ENCODE results near the gene PCDHGA8.
"Not testable (repeated sequence)": the region's sequence is repeated elsewhere in the genome, so short reads cannot be mapped to it uniquely, and the experiment has no call there.

The PCDHGA8 gene

DNA sequence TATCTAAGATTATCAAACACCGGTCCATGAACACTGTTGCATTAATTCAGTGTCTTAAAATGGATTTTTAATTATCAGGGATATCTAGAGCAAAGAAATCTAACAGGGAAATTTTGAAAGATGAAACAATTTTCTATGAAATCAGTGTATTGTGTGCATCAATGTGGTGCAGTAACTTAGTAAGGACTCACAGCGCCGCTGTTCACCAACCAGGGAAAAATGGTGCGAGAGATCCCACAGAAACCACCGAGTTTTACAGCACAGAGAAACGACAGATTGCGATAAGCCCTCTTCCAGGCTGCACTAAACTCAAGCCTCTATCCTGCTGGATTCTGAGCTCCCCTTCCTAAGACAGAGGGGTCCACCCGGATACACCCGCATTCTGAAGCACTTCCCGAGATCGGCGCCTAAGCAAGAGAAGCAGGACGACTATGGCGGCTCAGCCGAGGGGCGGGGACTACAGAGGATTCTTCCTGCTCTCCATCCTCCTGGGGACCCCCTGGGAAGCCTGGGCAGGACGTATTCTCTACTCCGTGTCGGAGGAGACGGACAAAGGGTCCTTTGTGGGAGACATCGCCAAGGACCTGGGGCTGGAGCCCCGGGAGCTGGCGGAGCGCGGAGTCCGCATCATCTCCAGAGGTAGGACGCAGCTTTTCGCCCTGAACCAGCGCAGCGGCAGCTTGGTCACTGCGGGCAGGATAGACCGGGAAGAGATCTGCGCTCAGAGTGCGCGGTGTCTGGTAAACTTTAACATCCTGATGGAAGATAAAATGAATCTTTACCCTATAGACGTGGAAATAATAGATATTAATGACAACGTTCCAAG is 9.8 kb upstream of the PCDHGA8 start, which contains the start of gene PCDHGA7:
TSS of gene PCDHGA7 (plus strand) at position 274 of the 826 bp plus-strand sequence. CDS start at position 432, 158 bp downstream.
- H3K27ac Mint-ChIP-seq, result no peak within 1 kb of the TSS
- H3K9me3 Mint-ChIP-seq, result peaks cover 14% of the 10 kb centered on the region
- no peaks in the 10 kb centered on the region for H3K36me3 Mint-ChIP-seq
- no peak for DNase-seq
- CTCF ChIA-PET, result interaction anchor here (1.1 kb wide), 1 partner anchor 38 kb away, joined by 3 read pairs; the partner anchor contains the start of gene PCDHGA11
- no peaks in the 10 kb centered on the region for H3K4me1 Mint-ChIP-seq
- H3K27me3 Mint-ChIP-seq, result peaks cover 43% of the 10 kb centered on the region
- H3K4me3 Mint-ChIP-seq, result peak within 1 kb of the TSS; percentile 54

DNA sequence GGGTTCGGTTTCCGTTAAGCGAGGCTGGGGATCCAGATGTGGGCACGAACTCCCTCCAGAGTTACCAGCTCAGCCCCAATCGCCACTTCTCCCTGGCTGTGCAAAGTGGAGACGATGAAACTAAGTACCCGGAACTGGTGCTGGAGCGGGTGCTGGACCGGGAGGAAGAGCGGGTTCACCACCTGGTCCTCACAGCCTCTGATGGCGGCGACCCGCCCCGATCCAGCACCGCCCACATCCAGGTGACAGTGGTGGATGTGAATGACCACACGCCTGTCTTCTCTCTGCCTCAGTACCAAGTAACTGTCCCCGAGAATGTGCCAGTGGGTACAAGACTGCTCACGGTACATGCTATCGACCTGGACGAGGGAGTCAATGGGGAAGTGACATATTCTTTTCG is 9.1 kb upstream of the PCDHGA8 start:
- Mint-ChIP-seq H3K9me3 (peaks cover 14% of the 10 kb centered on the region), H3K4me3 (no peak overlapping the region), H3K36me3 (peaks cover under 1% of the 10 kb centered on the region), H3K27ac (no peak overlapping the region), H3K4me1 (no peaks in the 10 kb centered on the region), H3K27me3 (peaks cover 46% of the 10 kb centered on the region)
- DNase-seq, result no peak
- CTCF ChIA-PET, result interaction anchor here (1.1 kb wide), 1 partner anchor 37 kb away, joined by 3 read pairs; the partner anchor contains the start of gene PCDHGA11

DNA sequence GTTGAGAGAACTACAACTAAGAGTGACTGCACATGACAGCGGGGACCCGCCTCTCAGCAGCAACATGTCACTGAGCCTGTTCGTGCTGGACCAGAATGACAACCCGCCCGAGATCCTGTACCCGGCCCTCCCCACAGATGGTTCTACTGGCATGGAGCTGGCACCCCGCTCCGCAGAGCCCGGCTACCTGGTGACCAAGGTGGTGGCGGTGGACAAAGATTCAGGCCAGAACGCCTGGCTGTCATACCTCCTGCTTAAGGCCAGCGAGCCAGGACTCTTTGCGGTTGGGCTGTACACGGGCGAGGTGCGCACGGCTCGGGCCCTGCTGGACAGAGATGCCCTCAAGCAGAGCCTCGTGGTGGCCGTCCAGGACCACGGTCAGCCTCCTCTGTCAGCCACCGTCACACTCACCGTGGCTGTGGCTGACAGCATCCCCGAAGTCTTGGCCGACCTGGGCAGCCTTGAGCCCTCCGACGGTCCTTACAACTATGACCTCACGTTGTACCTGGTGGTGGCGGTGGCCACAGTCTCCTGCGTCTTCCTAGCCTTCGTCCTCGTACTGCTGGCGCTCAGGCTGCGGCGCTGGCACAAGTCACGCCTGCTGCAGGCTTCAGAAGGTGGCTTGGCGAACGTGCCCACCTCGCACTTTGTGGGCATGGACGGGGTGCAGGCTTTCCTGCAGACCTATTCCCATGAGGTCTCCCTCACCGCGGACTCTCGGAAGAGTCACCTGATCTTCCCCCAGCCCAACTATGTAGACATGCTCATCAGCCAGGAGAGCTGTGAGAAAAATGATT is 7.8 kb upstream of the PCDHGA8 start:
- Mint-ChIP-seq H3K27me3 (peaks cover 58% of the 10 kb centered on the region), H3K9me3 (peaks cover 22% of the 10 kb centered on the region), H3K4me3 (no peak overlapping the region), H3K27ac (no peak overlapping the region), H3K4me1 (no peaks in the 10 kb centered on the region), H3K36me3 (peaks cover 3% of the 10 kb centered on the region)
- CTCF ChIA-PET, result no interaction called here
- no peak for DNase-seq

DNA sequence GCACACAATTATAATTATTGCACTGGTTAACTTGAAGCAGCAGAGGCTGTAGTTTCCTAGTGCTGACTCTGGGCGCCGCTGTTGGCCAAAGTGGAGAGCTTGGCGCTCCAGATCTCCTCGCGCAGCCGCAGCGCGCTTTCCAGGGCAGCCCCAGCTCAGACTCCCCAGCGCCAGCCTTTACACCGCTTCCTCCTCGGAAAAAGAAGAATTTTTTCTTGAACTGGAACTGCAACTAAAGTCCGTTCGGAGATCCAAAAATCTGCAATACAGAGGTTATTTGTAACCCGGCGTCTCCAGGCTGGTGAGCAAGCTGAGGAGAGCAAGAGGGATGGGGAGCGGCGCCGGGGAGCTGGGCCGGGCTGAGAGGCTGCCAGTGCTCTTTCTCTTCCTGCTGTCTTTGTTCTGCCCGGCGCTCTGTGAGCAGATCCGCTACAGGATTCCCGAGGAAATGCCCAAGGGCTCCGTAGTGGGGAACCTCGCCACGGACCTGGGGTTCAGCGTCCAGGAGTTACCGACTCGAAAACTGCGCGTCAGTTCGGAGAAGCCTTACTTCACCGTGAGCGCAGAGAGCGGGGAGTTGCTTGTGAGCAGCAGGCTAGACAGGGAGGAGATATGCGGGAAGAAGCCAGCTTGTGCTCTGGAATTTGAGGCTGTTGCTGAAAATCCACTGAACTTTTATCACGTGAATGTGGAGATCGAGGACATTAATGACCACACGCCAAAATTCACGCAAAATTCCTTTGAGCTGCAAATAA is 4.7 kb upstream of the PCDHGA8 start, which contains the start of gene PCDHGB4:
TSS of gene PCDHGB4 (plus strand) at position 142 of the 755 bp plus-strand sequence. CDS start at position 329, 187 bp downstream.
- H3K9me3 Mint-ChIP-seq, result peaks cover 29% of the 10 kb centered on the region
- peak within 1 kb of the TSS; percentile 31 for H3K4me3 Mint-ChIP-seq
- H3K27ac Mint-ChIP-seq, result peak within 1 kb of the TSS; percentile 46
- peak; percentile 43 for DNase-seq
- H3K27me3 Mint-ChIP-seq, result peaks cover 49% of the 10 kb centered on the region
- not testable (repeated sequence) for H3K36me3 Mint-ChIP-seq, H3K4me1 Mint-ChIP-seq
- CTCF ChIA-PET, result interaction anchor here (1.1 to 2.0 kb wide), 3 partner anchors 18 to 123 kb away, joined by 3 to 5 read pairs (median 4); partner anchors contain the start of genes PCDHGA12 and PCDHGB3

DNA sequence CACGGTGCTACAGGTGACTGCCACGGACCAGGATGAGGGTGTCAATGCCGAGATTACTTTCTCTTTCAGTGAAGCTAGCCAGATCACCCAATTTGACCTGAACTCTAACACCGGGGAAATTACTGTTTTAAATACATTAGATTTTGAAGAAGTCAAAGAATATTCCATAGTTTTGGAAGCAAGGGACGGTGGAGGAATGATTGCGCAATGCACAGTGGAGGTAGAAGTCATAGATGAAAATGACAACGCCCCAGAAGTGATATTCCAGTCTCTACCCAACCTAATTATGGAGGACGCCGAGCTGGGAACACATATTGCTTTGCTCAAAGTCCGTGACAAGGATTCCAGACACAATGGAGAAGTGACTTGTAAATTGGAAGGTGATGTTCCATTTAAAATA is 3.8 kb upstream of the PCDHGA8 start:
- CTCF ChIA-PET, result no interaction called here
- H3K27me3 Mint-ChIP-seq, result peaks cover 49% of the 10 kb centered on the region
- peaks cover 10% of the 10 kb centered on the region for H3K36me3 Mint-ChIP-seq
- no peak for DNase-seq
- H3K4me1 Mint-ChIP-seq, result no peaks in the 10 kb centered on the region
- peaks cover 30% of the 10 kb centered on the region for H3K9me3 Mint-ChIP-seq
- H3K27ac Mint-ChIP-seq, result peak overlapping the region; percentile 46
- H3K4me3 Mint-ChIP-seq, result no peak overlapping the region

DNA sequence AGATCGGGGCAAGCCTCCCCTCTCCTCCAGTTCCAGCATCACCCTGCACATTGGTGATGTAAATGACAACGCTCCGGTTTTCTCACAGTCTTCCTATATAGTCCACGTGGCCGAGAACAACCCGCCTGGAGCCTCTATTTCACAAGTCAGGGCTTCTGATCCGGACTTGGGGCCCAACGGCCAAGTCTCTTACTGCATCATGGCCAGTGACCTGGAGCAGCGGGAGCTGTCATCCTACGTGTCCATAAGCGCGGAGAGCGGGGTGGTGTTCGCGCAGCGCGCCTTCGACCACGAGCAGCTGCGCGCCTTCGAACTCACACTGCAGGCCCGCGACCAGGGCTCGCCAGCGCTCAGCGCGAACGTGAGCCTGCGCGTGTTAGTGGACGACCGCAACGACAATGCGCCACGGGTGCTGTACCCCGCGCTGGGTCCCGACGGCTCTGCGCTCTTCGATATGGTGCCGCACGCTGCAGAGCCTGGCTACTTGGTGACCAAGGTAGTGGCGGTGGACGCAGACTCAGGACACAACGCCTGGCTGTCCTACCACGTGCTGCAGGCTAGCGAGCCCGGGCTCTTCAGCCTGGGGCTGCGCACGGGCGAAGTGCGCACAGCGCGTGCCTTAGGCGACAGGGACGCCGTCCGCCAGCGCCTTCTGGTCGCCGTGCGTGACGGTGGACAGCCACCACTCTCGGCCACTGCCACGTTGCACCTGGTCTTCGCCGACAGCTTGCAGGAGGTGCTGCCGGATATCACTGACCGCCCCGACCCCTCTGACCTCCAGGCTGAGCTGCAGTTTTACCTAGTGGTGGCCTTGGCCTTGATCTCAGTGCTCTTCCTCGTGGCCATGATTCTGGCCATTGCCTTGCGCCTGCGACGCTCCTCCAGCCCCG is 3.0 kb upstream of the PCDHGA8 start:
- Mint-ChIP-seq H3K4me3 (peak overlapping the region; percentile 1), H3K9me3 (peaks cover 30% of the 10 kb centered on the region), H3K4me1 (no peaks in the 10 kb centered on the region), H3K36me3 (peaks cover 11% of the 10 kb centered on the region), H3K27ac (no peak overlapping the region), H3K27me3 (peaks cover 53% of the 10 kb centered on the region)
- DNase-seq, result no peak
- CTCF ChIA-PET, result interaction anchor here (1.2 to 2.4 kb wide), 2 partner anchors 23 to 41 kb away, joined by 4 to 8 read pairs; partner anchors contain the start of genes PCDHGA10 and PCDHGA12

DNA sequence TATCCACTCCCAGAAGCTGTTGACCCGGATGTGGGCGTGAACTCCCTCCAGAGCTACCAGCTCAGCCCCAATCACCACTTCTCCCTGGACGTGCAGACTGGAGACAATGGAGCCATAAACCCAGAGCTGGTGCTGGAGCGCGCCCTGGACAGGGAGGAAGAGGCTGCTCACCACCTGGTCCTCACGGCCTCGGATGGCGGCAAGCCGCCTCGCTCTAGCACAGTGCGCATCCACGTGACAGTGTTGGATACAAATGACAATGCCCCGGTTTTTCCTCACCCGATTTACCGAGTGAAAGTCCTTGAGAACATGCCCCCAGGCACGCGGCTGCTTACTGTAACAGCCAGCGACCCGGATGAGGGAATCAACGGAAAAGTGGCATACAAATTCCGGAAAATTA is 834 bp downstream of the PCDHGA8 start:
- no peak overlapping the region for H3K27ac Mint-ChIP-seq
- DNase-seq, result no peak
- peaks cover 11% of the 10 kb centered on the region for H3K36me3 Mint-ChIP-seq
- peaks cover 55% of the 10 kb centered on the region for H3K27me3 Mint-ChIP-seq
- H3K4me3 Mint-ChIP-seq, result no peak overlapping the region
- peaks cover 38% of the 10 kb centered on the region for H3K9me3 Mint-ChIP-seq
- no peaks in the 10 kb centered on the region for H3K4me1 Mint-ChIP-seq
- CTCF ChIA-PET, result no interaction called here

DNA sequence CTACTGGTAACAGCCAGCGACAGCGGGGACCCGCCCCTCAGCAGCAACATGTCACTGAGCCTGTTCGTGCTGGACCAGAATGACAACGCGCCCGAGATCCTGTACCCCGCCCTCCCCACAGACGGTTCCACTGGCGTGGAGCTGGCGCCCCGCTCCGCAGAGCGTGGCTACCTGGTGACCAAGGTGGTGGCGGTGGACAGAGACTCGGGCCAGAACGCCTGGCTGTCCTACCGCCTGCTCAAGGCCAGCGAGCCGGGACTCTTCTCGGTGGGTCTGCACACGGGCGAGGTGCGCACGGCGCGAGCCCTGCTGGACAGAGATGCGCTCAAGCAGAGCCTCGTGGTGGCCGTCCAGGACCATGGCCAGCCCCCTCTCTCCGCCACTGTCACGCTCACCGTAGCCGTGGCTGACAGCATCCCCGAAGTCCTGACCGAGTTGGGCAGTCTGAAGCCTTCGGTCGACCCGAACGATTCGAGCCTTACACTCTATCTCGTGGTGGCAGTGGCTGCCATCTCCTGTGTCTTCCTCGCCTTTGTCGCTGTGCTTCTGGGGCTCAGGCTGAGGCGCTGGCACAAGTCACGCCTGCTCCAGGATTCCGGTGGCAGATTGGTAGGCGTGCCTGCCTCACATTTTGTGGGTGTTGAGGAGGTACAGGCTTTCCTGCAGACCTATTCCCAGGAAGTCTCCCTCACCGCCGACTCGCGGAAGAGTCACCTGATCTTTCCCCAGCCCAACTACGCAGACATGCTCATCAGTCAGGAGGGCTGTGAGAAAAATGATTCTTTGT is 2.2 kb downstream of the PCDHGA8 start:
- not testable (repeated sequence) for H3K4me3 Mint-ChIP-seq, DNase-seq, H3K4me1 Mint-ChIP-seq, H3K27ac Mint-ChIP-seq
- H3K9me3 Mint-ChIP-seq, result peaks cover 37% of the 10 kb centered on the region
- peaks cover 11% of the 10 kb centered on the region for H3K36me3 Mint-ChIP-seq
- H3K27me3 Mint-ChIP-seq, result peaks cover 56% of the 10 kb centered on the region
- CTCF ChIA-PET, result interaction anchor here (0.9 to 1.7 kb wide), 2 partner anchors 22 to 26 kb away, joined by 3 to 6 read pairs; partner anchors contain the start of gene PCDHGA11

DNA sequence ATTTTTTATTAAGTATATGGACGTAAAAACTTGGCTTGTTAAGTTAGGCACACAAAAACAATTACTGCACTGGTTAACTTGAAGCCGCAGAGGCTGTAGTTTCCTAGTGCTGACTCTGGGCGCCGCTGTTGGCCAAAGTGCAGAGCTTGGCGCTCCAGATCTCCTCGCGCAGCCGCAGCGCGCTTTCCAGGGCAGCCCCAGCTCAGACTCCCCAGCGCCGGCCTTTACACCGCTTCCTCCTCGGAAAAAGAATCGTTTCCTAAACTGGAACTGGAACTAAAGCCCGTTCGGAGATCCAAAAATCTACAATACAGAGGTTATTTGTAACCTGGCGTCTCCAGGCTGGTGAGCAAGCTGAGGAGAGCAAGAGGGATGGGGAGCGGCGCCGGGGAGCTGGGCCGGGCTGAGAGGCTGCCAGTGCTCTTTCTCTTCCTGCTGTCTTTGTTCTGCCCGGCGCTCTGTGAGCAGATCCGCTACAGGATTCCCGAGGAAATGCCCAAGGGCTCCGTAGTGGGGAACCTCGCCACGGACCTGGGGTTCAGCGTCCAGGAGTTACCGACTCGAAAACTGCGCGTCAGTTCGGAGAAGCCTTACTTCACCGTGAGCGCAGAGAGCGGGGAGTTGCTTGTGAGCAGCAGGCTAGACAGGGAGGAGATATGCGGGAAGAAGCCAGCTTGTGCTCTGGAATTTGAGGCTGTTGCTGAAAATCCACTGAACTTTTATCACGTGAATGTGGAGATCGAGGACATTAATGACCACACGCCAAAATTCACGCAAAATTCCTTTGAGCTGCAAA is 5.5 kb downstream of the PCDHGA8 start, which contains the start of gene PCDHGB5:
TSS of gene PCDHGB5 (plus strand) at position 192 of the 796 bp plus-strand sequence. CDS start at position 373, 181 bp downstream.
- peaks cover 13% of the 10 kb centered on the region for H3K36me3 Mint-ChIP-seq
- peaks cover 33% of the 10 kb centered on the region for H3K9me3 Mint-ChIP-seq
- CTCF ChIA-PET, result interaction anchor here (0.6 to 2.9 kb wide), 8 partner anchors 9 to 557 kb away, joined by 3 to 12 read pairs (median 4); partner anchors contain the start of genes PCDHGA10, PCDHGA11 and PCDHGB3
- H3K27me3 Mint-ChIP-seq, result peaks cover 61% of the 10 kb centered on the region
- not testable (repeated sequence) for H3K4me1 Mint-ChIP-seq, H3K27ac Mint-ChIP-seq
- H3K4me3 Mint-ChIP-seq, result peak within 1 kb of the TSS; percentile 56
- peak; percentile 57 for DNase-seq

DNA sequence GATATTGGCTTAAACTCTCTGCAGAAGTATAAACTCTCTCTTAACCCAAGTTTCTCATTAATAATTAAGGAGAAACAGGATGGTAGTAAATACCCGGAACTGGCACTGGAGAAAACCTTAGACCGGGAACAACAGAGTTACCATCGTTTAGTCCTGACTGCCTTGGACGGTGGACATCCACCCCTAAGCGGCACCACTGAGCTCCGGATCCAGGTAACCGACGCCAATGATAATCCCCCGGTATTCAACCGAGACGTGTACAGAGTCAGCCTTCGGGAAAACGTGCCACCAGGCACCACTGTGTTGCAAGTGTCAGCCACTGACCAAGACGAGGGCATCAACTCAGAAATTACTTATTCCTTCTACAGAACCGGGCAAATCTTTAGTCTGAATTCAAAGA is 6.2 kb downstream of the PCDHGA8 start:
- no peak for DNase-seq
- CTCF ChIA-PET, result interaction anchor here (0.9 to 1.7 kb wide), 2 partner anchors 22 to 557 kb away, joined by 3 to 5 read pairs; partner anchors contain the start of gene PCDHGA11
- Mint-ChIP-seq H3K9me3 (peaks cover 32% of the 10 kb centered on the region), H3K4me1 (peaks cover 3% of the 10 kb centered on the region), H3K27me3 (peaks cover 61% of the 10 kb centered on the region), H3K27ac (no peak overlapping the region), H3K36me3 (peaks cover 10% of the 10 kb centered on the region), H3K4me3 (no peak overlapping the region)

DNA sequence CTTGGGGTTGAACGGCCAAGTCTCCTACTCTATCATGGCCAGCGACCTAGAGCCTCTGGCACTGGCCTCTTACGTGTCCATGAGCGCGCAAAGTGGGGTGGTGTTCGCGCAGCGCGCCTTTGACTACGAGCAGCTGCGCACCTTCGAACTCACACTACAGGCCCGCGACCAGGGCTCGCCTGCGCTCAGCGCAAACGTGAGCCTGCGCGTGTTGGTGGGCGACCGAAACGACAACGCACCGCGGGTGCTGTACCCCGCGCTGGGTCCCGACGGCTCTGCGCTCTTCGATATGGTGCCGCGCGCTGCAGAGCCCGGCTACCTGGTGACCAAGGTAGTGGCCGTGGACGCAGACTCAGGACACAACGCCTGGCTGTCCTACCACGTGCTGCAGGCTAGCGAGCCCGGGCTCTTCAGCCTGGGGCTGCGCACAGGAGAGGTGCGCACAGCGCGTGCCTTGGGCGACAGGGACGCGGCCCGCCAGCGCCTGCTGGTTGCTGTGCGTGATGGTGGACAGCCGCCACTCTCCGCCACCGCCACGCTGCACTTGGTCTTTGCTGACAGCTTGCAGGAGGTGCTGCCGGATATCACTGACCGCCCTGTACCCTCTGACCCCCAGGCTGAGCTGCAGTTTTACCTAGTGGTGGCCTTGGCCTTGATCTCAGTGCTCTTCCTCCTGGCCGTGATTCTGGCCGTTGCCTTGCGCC is 7.3 kb downstream of the PCDHGA8 start:
- Mint-ChIP-seq H3K27me3 (peaks cover 61% of the 10 kb centered on the region), H3K36me3 (peaks cover 8% of the 10 kb centered on the region), H3K4me1 (peaks cover 3% of the 10 kb centered on the region), H3K9me3 (peaks cover 28% of the 10 kb centered on the region), H3K27ac (peak overlapping the region; percentile 71), H3K4me3 (no peak overlapping the region)
- no peak for DNase-seq
- CTCF ChIA-PET, result interaction anchor here (1.0 to 1.6 kb wide), 4 partner anchors 22 to 114 kb away, joined by 3 to 7 read pairs (median 5); partner anchors contain the start of gene PCDHGB3
